ENCODE results near the gene EPS15.

The EPS15 gene

GRCh38 chr1:51378871-51379270 is 140.2 kb downstream of the EPS15 start:
- Histone ChIP-seq H3K4me1 (ENCODE audit: insufficient read depth, low read length, poor library complexity, severe bottlenecking) (no peaks in the 10 kb centered on the region), H3K9me2 (replicated peaks; ENCODE audit: low read depth, low read length) (no peaks in the 10 kb centered on the region), H3K9ac (ENCODE audit: low read depth, low read length, poor library complexity, severe bottlenecking) (no peak overlapping the region), H4K20me1 (ENCODE audit: insufficient read depth, low read length, poor library complexity, severe bottlenecking) (no peaks in the 10 kb centered on the region), H3K79me2 (ENCODE audit: insufficient read depth, low read length) (no peaks in the 10 kb centered on the region), H2AFZ (ENCODE audit: low read length) (no peak overlapping the region), H3K4me2 (ENCODE audit: low read depth, low read length, poor library complexity, severe bottlenecking) (no peak overlapping the region), H3K4me3 (ENCODE audit: low read length, poor library complexity, severe bottlenecking) (no peak overlapping the region), H3F3A (ENCODE audit: low read depth) (no peaks in the 10 kb centered on the region), H3K9me3 (ENCODE audit: insufficient read depth, low read depth, low read length) (peaks cover 5% of the 10 kb centered on the region; the same call in 1 of the 2 replicates), H3K27me3 (ENCODE audit: insufficient read depth, low read length, poor library complexity, severe bottlenecking) (no peaks in the 10 kb centered on the region), H3K36me3 (ENCODE audit: insufficient read depth, low read length) (peaks cover 37% of the 10 kb centered on the region)
- TF ChIP-seq EZH2phosphoT487 (IDR thresholded peaks at IDR 0.05; ENCODE audit: borderline replicate concordance) (no peak), CTCF (conservative IDR thresholded peaks at IDR 0.05; ENCODE audit: low read length) (no peak)

GRCh38 chr1:51373898-51374297 is 145.2 kb downstream of the EPS15 start:
- Histone ChIP-seq H2AFZ (ENCODE audit: low read length) (no peak overlapping the region), H3K79me2 (ENCODE audit: insufficient read depth, low read length) (no peaks in the 10 kb centered on the region), H3K9ac (ENCODE audit: low read depth, low read length, poor library complexity, severe bottlenecking) (no peak overlapping the region), H3F3A (ENCODE audit: low read depth) (no peaks in the 10 kb centered on the region; the same call in 1 of the 2 replicates), H3K4me2 (ENCODE audit: low read depth, low read length, poor library complexity, severe bottlenecking) (no peak overlapping the region), H3K36me3 (ENCODE audit: insufficient read depth, low read length) (peaks cover 31% of the 10 kb centered on the region), H3K9me2 (replicated peaks; ENCODE audit: low read depth, low read length) (no peaks in the 10 kb centered on the region), H3K4me3 (ENCODE audit: low read length, poor library complexity, severe bottlenecking) (no peak overlapping the region), H3K4me1 (ENCODE audit: insufficient read depth, low read length, poor library complexity, severe bottlenecking) (no peaks in the 10 kb centered on the region), H3K9me3 (ENCODE audit: insufficient read depth, low read depth, low read length) (no peaks in the 10 kb centered on the region), H4K20me1 (ENCODE audit: insufficient read depth, low read length, poor library complexity, severe bottlenecking) (no peaks in the 10 kb centered on the region), H3K27me3 (ENCODE audit: insufficient read depth, low read length, poor library complexity, severe bottlenecking) (no peaks in the 10 kb centered on the region)
- TF ChIP-seq CTCF (conservative IDR thresholded peaks at IDR 0.05; ENCODE audit: low read length) = no peak
- TF ChIP-seq EZH2phosphoT487 (IDR thresholded peaks at IDR 0.05; ENCODE audit: borderline replicate concordance) = no peak

- H2AFZ ChIP-seq (ENCODE audit: low read length) = no peak overlapping the region
- no peaks in the 10 kb centered on the region for H3K4me1 ChIP-seq (ENCODE audit: insufficient read depth, low read length, poor library complexity, severe bottlenecking)
- no peaks in the 10 kb centered on the region for H3K9me2 ChIP-seq (replicated peaks; ENCODE audit: low read depth, low read length)
- no peak overlapping the region for H3K9ac ChIP-seq (ENCODE audit: low read depth, low read length, poor library complexity, severe bottlenecking)
- H3K36me3 ChIP-seq (ENCODE audit: insufficient read depth, low read length) = peaks cover 27% of the 10 kb centered on the region; the same call in 1 of the 2 replicates
- H3F3A ChIP-seq (ENCODE audit: low read depth) = no peaks in the 10 kb centered on the region; the same call in 1 of the 2 replicates
- TF ChIP-seq EZH2phosphoT487 (IDR thresholded peaks at IDR 0.05; ENCODE audit: borderline replicate concordance) (no peak), CTCF (conservative IDR thresholded peaks at IDR 0.05; ENCODE audit: low read length) (no peak)
- H3K27me3 ChIP-seq (ENCODE audit: insufficient read depth, low read length, poor library complexity, severe bottlenecking) = no peaks in the 10 kb centered on the region
- no peaks in the 10 kb centered on the region for H4K20me1 ChIP-seq (ENCODE audit: insufficient read depth, low read length, poor library complexity, severe bottlenecking)
- no peaks in the 10 kb centered on the region for H3K9me3 ChIP-seq (ENCODE audit: insufficient read depth, low read depth, low read length)
- no peaks in the 10 kb centered on the region for H3K79me2 ChIP-seq (ENCODE audit: insufficient read depth, low read length)
- no peak overlapping the region for H3K4me2 ChIP-seq (ENCODE audit: low read depth, low read length, poor library complexity, severe bottlenecking)
- H3K4me3 ChIP-seq (ENCODE audit: low read length, poor library complexity, severe bottlenecking) = no peak overlapping the region
These were observed 146.5 kb downstream of the EPS15 start for GRCh38 chr1:51372561-51372960.

Data from Loucy (cell line).